GM13977 (cell line): ENCODE results near the gene GZMM.

Experiments
- DNase-seq: peaks from one replicate; pipeline ENCODE4 v3.0.0; 2012; ENCODE audit warnings: low spot score
- CTCF ChIP-seq: IDR thresholded peaks from 2 replicates; pipeline ENCODE4 v1.5.1; 2012; ENCODE audit warnings: mild to moderate bottlenecking, control low read depth; ENCODE audit not compliant: insufficient read depth; ENCODE audit errors: extremely low read depth, missing control alignments
- in situ Hi-C: fragments of 300-500 bp; cut with MboI; formaldehyde crosslinking; loops from one replicate; pipeline ENCODE4 v1.12.0; 2022; ENCODE audit warnings: low sequenced_read_pairs, low pct_unique_long_range_greater_than_20kb, mixed read lengths, inconsistent platforms; ENCODE audit not compliant: unreplicated experiment

The GZMM gene

GRCh38 chr19:574658-575526 lies 31.0 kb downstream of the GZMM start:
- peak; percentile 60 for DNase-seq
- TF ChIP-seq CTCF: no peak
- in situ Hi-C loops: loop anchor here (25.0 kb wide), 1 partner anchor 162 kb away; no protein-coding TSS in a partner anchor

- in situ Hi-C loops: loop anchor here (25.0 kb wide), 1 partner anchor 161 kb away; no protein-coding TSS in a partner anchor
- DNase-seq: no peak
- TF ChIP-seq CTCF: no peak
Observed at GRCh38 chr19:575527-576506, 32.0 kb downstream of the GZMM start.

- TF ChIP-seq CTCF: no peak
- DNase-seq: no peak
- in situ Hi-C loops: loop anchor here (25.0 kb wide), 1 partner anchor 160 kb away; no protein-coding TSS in a partner anchor
Observed at GRCh38 chr19:576768-577438, 33.0 kb downstream of the GZMM start.

- in situ Hi-C loops: loop anchor here (25.0 kb wide), 1 partner anchor 160 kb away; no protein-coding TSS in a partner anchor
Observed at GRCh38 chr19:577439-578392, 33.9 kb downstream of the GZMM start.

More at GRCh38 chr19:577439-578392, 33.9 kb downstream of the GZMM start:
- no peak for TF ChIP-seq CTCF
- no peak for DNase-seq
